Osteoblast (primary cell): ENCODE data around the gene ITGB4. TPM values are rescaled to one million over a fixed set of nuclear protein-coding genes. Genes with fewer than 3 reads are reported as not detected.

Experiments used
- DNase-seq: peaks from one replicate; pipeline ENCODE4 v3.0.0; 2011; ENCODE audit warnings: low spot score, mixed read lengths; ENCODE audit not compliant: insufficient read length; ENCODE audit errors: missing footprints
- H2AFZ ChIP-seq: 2 replicates; pipeline ENCODE4 v1.6.0; 2011; ENCODE audit warnings: mild to moderate bottlenecking, low read length
- H3K27ac ChIP-seq: 2 replicates; pipeline ENCODE4 v1.5.1; 2011; ENCODE audit warnings: mild to moderate bottlenecking, low read depth, low read length, moderate library complexity
- H3K27me3 ChIP-seq: 2 replicates; pipeline ENCODE4 v1.6.0; 2012; ENCODE audit warnings: mild to moderate bottlenecking, control low read depth, inconsistent platforms, low read length, moderate library complexity; ENCODE audit not compliant: insufficient read depth
- H3K36me3 ChIP-seq: 2 replicates; pipeline ENCODE4 v1.5.1; 2011; ENCODE audit warnings: mild to moderate bottlenecking, low read length, control low read depth, moderate library complexity; ENCODE audit not compliant: insufficient read depth
- H3K4me1 ChIP-seq: 2 replicates; pipeline ENCODE4 v1.5.1; 2011; ENCODE audit warnings: mild to moderate bottlenecking, low read length, control low read depth, moderate library complexity; ENCODE audit not compliant: insufficient read depth
- H3K4me2 ChIP-seq: 2 replicates; pipeline ENCODE4 v1.6.0; 2011; ENCODE audit warnings: mild to moderate bottlenecking, low read length; ENCODE audit not compliant: insufficient read depth
- H3K4me3 ChIP-seq: fragments of 200-600 bp; sonication (generic); 3 replicates; pipeline ENCODE4 v1.5.1; 2012; ENCODE audit warnings: mild to moderate bottlenecking, low read length, inconsistent platforms; ENCODE audit not compliant: insufficient read depth
- H3K79me2 ChIP-seq: 2 replicates; pipeline ENCODE4 v1.6.0; 2012; ENCODE audit warnings: mild to moderate bottlenecking, low read length, control low read depth, inconsistent platforms; ENCODE audit not compliant: insufficient read depth
- H3K9me3 ChIP-seq: 2 replicates; pipeline ENCODE4 v1.5.1; 2011; ENCODE audit warnings: low read depth, low read length, control low read depth
- H4K20me1 ChIP-seq: 2 replicates; pipeline ENCODE4 v1.6.0; 2012; ENCODE audit warnings: mild to moderate bottlenecking, low read length, control low read depth; ENCODE audit not compliant: insufficient read depth
- CTCF ChIP-seq: IDR thresholded peaks from 2 replicates; pipeline ENCODE4 v1.5.1; 2011; ENCODE audit warnings: mild to moderate bottlenecking, low read depth, low read length, moderate library complexity; ENCODE audit errors: extremely low read depth
- total RNA-seq: library from RNA; depleted of rRNA; stranded (reverse); fragments of >200 nt; gene quantifications from 2 replicates; pipeline ENCODE4 v1.2.3, GENCODE V29; 2012

ITGB4 gene
- total RNA-seq, 1 donor, result 0.36 TPM

- H3K9me3 ChIP-seq, result no peaks in the 10 kb centered on the region
- H3K27ac ChIP-seq, result no peak overlapping the region
- H3K4me3 ChIP-seq, result no peak overlapping the region
- no peaks in the 10 kb centered on the region for H3K27me3 ChIP-seq
- H3K4me2 ChIP-seq, result no peak overlapping the region
- peaks cover 10% of the 10 kb centered on the region for H4K20me1 ChIP-seq
- peaks cover 60% of the 10 kb centered on the region for H3K79me2 ChIP-seq
- peaks cover 39% of the 10 kb centered on the region for H3K4me1 ChIP-seq
- H3K36me3 ChIP-seq, result peaks cover 24% of the 10 kb centered on the region
- no peak overlapping the region for H2AFZ ChIP-seq
- no peak for DNase-seq
- TF ChIP-seq CTCF, result no peak
Measured at GRCh38 chr17:75679706-75680211, 41.5 kb upstream of the ITGB4 start.

GRCh38 chr17:75680431-75680830 lies 40.8 kb upstream of the ITGB4 start:
- no peak overlapping the region for H2AFZ ChIP-seq
- peaks cover 21% of the 10 kb centered on the region for H3K36me3 ChIP-seq
- H3K4me2 ChIP-seq, result no peak overlapping the region
- DNase-seq, result no peak
- H3K4me3 ChIP-seq, result no peak overlapping the region
- H3K9me3 ChIP-seq, result no peaks in the 10 kb centered on the region
- peaks cover 16% of the 10 kb centered on the region for H4K20me1 ChIP-seq
- H3K4me1 ChIP-seq, result peaks cover 43% of the 10 kb centered on the region
- peaks cover 66% of the 10 kb centered on the region for H3K79me2 ChIP-seq
- H3K27me3 ChIP-seq, result no peaks in the 10 kb centered on the region
- TF ChIP-seq CTCF, result no peak
- H3K27ac ChIP-seq, result no peak overlapping the region

GRCh38 chr17:75681289-75681688 lies 40.0 kb upstream of the ITGB4 start:
- H3K27me3 ChIP-seq, result no peaks in the 10 kb centered on the region
- peaks cover 48% of the 10 kb centered on the region for H3K4me1 ChIP-seq
- DNase-seq, result no peak
- H4K20me1 ChIP-seq, result peaks cover 20% of the 10 kb centered on the region
- H3K4me3 ChIP-seq, result no peak overlapping the region
- peak overlapping the region; percentile 40 for H3K27ac ChIP-seq
- H3K79me2 ChIP-seq, result peaks cover 68% of the 10 kb centered on the region
- H2AFZ ChIP-seq, result no peak overlapping the region
- TF ChIP-seq CTCF, result no peak
- H3K4me2 ChIP-seq, result no peak overlapping the region
- peaks cover 13% of the 10 kb centered on the region for H3K36me3 ChIP-seq
- no peaks in the 10 kb centered on the region for H3K9me3 ChIP-seq

- H3K4me1 ChIP-seq, result peaks cover 58% of the 10 kb centered on the region
- peak; percentile 89 for DNase-seq
Measured at GRCh38 chr17:75683583-75683982, 37.7 kb upstream of the ITGB4 start.

More at GRCh38 chr17:75683583-75683982, 37.7 kb upstream of the ITGB4 start:
- TF ChIP-seq CTCF, result no peak
- no peaks in the 10 kb centered on the region for H3K27me3 ChIP-seq
- H3K4me2 ChIP-seq, result peak overlapping the region; percentile 16
- H3K4me3 ChIP-seq, result no peak overlapping the region
- H3K9me3 ChIP-seq, result no peaks in the 10 kb centered on the region
- H3K36me3 ChIP-seq, result peaks cover 2% of the 10 kb centered on the region
- H2AFZ ChIP-seq, result no peak overlapping the region
- H4K20me1 ChIP-seq, result peaks cover 17% of the 10 kb centered on the region
- H3K27ac ChIP-seq, result peak overlapping the region; percentile 74
- peaks cover 75% of the 10 kb centered on the region for H3K79me2 ChIP-seq
